Effector CD8-positive, alpha-beta T cell (primary cell): ENCODE data around the gene AKR1B15.
"Not testable (repeated sequence)": the region's sequence is repeated elsewhere in the genome, so short reads cannot be mapped to it uniquely, and the experiment has no call there.

Source experiments
- DNase-seq: peaks from one replicate; lab custom pipeline; 2025; lab: John Stamatoyannopoulos, UW
- total RNA-seq, 4 experiments: gene quantifications; one replicate each; lab custom pipeline; 2026; lab: John Stamatoyannopoulos, UW

AKR1B15 gene
- total RNA-seq: 0 to 0.09 (median 0) reads per million in 4 experiments

DNA sequence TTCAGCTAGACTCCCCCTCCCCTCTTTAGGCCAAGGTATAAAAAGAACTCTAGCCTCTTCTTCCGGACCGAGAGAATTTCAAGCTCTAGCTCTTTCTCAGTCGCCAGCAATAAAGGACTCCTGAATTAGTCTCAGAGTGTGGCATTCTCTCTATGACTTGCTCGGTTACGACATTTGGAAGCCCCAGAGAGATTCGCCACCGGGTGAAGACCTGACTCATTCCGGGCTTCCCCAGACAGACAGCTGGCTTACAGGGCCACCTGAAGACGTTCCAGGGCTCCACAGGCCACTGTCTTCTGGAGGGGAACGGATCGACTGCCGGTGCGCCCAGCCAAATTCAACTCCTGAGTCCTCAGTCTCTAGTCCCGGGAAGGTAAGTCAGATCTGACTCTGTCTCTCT is at the start of gene AKR1B15:
Gene AKR1B15, plus strand, starts transcription at position 234 of the 400 bp plus-strand sequence. CDS start 15,510 bp downstream, outside the sequence.
- DNase-seq: no peak

DNA sequence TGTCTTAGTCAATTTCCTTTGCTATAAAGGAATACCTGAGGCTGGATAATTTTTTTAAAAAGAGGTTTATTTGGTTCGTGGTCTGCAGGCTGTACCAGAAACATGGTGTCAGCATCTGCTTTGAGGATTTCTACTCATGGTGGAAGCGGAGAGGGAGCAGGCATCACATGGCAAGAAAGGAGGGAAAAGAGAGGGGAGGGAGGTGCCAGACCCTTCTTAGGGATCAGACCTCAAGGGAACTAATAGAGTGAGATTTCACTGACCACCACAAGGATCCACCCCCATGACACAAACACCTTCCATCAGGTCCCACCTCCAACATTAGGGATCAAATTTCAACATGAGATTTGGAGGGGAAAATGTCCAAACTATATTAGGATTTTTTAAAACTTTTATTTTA is 48.5 kb upstream of the AKR1B15 start:
- no peak for DNase-seq

DNA sequence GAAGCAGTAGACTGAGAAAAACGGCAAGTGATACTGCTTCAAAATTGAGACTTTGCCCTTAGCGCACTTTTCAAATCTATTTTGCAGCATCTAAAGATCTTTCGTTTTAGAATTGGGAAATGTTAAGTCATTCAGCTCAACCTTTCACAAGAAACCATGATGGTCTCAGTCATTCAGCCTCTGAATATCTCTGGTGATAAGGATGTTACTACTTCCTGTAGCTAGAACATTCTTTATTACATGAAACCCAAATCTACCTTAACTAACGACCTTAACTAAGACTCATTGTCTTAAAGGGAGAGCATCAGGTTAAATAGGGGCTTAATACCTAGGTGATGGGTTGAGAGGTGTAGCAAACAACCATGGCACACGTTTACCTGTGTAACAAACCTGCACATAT is 47.9 kb upstream of the AKR1B15 start:
- no peak for DNase-seq

DNA sequence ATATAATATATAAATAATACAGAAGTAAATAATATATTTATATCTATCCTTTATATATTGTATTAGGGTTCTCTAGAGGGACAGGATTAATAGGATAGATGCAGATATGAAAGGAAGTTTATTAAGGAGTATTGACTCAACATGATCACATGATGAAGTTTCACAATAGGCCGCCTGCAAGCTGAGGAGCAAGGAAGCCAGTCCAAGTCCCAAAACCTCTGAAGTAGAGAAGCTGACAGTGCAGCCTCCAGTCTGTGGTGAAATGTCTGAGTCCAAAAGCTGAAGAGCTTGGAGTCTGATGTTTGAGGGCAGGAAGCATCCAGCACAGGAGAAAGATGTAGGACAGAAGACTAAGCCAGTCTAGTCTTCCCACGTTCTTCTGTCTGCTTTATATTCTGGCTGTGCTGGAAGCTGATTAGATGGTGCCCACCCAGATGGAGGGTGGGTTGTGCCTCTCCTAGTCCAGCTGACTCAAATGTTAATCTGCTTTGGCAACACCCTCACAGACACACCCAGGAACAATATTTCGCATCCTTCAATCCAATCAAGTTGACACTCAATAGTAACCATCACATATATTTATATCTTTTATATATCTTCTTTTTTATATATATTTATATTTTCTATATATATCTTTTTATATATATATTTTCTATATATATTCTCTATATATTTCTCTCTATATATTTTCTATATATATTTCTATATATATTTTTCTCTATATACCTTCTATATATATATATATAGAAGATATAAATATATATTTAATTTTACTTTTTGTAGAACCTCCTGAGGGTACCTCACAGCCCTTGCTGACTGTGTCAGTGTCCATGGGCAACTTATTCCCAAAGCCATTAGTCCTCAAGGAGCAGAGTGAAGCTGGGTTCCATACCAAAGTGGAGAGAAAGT is 46.2 kb upstream of the AKR1B15 start:
- DNase-seq: no peak

DNA sequence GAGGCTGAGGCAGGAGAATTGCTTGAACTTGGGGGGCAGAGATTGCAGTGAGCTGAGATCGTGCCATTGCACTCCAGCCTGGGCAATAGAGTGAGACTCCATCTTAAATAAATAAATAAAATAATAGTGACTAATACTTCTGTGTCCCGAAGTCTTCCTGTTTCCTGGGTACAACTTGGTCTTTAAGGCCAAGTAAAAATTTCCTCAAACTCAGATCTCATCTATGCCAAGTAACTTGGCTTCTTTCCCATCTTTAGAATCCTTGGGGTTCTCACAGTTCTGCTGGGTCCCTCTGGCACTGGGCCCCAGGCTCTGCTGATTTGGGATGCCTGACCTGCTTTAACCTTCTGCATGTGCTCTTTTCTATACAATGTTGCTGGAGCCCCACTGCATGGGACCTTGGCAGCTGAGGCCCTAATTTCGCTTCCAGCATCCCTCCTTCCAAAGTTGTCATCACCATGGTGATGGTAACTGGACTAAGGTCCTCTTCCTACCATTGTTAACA is 44.2 kb upstream of the AKR1B15 start:
- no peak for DNase-seq

DNA sequence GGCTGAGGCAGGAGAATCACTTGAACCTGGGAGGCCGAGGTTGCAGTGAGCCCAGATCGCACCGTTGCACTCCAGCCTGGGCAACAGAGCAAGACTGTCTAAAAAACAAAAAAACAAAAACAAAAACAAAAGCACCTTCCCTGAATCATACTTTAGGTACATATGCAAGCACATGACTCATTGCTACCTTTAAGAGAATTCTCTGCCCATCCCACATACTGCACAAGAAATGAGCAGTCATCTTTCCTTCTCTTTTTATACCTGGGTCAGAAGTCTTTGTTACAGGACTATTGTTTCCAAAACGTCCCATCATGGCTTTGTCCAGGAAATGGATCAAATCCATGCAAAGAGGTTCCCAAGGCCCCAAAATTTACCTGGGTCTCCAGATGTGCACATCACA is 43.1 kb upstream of the AKR1B15 start:
- DNase-seq: no peak

DNA sequence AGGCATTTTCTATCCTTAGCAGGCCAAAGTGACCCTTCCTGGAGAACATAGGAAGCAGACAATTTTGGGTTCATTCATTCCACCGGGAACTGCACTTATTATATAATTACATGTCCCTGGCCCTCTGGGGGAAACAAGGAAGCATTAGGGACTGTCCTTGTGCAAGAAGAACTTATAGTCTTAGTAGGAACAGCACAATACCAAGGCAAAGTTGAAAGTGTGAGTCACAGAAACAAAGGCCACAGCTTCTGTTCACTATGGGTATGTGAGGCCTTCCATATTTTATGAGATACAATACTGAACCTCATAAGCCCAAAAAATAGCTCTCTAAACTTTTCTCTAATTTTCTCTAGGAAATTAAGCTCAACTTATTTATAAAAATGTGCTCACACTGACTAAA is 39.9 kb upstream of the AKR1B15 start:
- no peak for DNase-seq

DNA sequence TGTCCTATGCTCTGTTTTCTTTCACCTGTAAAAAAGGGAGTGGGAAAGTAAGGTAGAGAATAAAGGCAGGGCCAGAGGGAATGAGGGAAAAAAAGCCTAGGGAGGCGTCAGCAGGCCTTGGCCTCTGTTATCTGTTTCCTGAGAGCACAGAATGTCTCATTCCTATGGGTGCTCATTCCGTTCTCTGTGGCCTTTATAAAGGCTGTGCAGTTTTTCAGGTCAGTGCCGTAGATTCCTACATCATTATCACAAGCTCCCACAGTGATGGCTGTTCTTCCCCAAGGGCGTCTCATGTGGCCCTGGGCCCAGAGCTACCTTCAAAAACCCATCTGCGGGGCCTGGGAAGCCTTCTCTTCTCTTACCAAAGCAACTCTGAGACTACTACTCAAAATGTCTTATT is 38.3 kb upstream of the AKR1B15 start:
- no peak for DNase-seq

DNA sequence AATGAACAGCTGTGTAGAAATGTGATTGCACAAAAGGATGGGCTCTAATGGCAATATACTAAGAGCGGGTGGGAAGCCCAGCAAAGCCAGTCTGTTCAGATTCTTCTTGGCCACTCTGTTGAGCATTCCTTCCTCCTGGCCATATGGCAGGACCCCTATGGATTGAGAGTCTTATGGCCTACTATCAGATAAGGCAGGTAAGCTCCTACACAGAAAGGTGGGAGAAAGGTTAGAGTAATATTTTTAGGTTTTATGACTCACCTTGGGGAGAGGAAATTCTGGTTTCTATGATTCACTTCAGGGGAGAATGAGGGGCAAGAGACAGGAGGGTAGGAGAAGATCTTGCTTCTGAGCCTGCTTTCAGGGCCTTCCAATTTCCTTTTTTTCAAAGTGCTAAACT is 36.6 kb upstream of the AKR1B15 start:
- DNase-seq: no peak

DNA sequence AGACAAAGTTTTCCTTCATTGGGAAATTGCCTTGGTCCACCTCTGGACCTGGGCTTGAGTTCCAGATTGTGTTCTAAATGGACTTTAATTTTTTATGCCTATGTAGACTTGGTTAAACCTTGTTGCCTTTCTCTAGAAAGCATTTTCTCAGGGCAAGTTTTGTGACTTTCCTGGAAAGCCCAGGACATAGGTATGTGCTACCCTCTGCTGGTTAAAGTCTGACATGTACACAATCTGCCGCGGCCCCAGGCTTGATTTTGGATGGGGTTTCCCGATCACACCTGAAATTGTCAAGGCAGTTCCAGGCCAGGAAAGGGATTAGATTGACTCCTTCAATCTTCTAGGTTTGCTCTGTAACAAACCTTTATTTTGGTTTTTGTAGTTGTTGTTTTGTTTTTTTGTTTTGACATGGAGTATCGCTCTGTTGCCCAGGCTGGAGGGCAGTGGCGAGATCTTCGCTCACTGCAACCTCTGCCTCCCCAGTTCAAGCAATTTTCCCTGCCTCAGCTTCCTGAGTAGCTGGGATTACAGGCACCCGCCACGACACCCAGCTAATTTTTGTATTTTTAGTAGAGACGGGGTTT is 35.6 kb upstream of the AKR1B15 start:
- peak; percentile 2 for DNase-seq

DNA sequence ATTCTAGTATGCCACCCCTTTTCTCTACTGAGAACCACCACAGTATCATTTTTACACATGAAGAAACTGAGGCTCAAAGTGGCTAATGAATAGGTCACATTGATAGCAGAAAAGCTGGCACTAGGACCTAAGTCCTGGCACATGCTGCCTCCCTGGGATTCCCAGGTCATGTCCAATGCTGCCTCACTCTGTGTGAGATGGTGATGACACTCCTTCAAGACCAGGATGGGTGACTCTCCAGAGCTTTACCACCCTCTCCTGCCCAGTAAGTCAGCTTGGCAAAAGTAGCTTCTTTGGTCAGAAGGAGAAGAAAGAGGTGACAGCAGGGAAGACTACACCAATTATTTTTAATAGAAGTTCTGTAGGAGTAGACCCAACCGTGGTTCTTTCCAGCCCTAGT is 34.8 kb upstream of the AKR1B15 start:
- no peak for DNase-seq

DNA sequence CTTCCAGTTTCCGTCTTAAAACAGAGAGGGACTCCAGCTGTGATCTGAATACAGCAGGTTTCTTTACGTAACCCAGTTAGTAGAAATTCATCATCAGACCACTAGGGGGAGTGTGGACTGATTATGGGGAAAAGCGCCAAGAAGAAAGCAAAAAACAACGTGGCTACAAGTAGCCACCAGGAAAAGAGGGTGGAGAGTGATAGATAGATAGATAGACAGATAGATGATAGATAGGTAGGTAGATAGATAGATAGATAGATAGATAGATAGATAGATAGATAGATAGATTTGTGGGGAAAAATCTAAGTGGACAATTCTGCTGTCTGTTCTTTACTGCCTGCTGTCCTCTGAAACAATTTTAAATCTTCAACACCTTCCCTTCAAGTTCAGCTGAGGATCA is 34.2 kb upstream of the AKR1B15 start:
- no peak for DNase-seq

DNA sequence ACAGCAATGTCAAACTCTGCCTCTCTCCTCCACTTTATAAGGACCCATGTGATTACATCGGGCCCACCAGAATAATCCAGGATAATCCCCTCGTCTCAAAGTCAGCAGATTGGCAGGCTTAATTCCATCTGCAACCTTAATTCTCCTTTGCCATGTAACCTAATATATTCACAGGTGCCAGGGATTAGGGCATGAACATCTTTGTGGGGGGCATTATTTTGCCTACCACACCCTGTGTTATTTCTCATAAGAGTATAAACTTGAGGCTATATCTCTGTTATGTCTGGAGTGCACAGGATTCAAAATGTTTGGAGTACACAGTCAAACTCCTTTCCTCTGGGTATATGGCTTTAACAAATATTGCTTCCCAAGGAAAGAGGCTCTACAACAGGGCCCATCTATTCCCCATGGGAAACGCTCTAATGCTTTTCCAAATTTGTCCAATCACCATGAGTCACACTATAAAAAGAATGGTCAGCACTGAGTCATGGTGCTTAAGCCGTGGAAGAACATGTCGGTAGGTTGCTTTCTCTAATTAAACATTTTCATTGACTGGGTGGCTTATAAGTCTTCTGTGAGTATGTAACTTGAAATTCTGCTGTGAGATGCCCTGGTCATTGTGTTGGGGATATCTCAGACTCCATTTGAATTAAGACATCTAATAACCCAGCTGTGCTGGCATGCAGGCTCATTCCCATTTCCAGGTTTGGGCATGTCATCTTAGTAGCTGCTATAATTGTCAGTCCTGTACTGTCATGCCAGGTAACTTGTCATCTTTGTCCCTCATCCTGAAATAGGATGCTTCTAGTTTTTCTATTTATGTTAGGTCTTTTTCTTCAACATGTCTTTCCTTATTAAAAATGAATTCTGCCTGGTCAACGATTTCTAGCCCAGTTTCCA is 33.1 kb upstream of the AKR1B15 start:
- DNase-seq: no peak

DNA sequence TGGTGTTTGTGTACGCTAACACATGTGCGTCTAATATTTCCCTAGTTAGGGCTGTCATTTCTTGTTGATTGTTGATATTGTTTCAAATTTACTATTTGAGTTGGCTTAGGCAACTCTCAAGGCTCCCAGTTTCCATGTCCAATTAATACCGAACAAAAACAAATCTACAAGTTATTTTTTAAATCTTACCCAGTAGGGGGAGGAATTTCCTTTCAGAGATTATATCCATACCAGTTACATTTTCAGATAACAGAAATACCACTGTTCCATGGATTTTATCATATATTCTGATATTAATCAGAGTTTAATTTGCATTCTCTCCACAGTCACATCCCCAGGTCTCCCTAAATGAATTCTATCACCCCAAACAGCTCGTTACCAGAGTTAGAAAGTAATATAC is 28.8 kb upstream of the AKR1B15 start:
- DNase-seq: no peak

DNA sequence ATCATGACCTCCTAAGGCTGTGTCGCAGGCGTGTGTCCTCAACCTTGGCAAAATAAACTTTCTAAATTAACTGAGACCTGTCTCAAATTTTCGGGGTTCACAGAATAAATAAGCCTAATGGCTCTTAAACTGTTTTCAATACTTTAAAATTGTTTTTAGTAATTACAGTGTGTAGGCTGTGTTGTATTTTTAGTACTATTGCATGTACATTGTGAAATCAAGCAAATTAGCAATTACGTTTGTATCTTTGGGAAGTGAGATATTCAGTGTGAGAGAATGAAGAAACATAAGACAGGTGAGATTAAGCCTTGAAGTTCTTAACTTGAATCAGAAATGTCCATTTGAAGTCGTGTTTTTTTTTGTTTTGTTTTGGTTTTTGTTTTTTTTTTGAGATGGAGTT is 26.3 kb upstream of the AKR1B15 start:
- DNase-seq: no peak

DNA sequence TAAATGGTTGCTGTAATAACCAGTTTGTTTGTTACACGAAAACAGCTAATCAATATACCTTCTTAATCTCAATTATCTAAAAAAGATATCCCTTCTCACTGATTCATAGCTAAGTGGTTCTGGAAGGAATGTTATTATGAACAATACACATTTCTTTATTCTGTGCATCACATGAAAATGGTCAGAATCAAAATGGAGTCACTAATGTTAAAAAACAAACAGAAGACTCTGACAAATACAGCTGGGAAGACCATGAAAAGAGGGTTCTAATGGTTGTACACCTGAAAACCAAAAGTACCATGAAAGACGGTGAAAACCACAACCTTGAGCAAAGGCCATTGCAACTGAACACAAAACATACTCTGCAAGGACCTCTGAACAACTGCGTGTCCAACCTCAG is 23.5 kb upstream of the AKR1B15 start:
- not testable (repeated sequence) for DNase-seq

DNA sequence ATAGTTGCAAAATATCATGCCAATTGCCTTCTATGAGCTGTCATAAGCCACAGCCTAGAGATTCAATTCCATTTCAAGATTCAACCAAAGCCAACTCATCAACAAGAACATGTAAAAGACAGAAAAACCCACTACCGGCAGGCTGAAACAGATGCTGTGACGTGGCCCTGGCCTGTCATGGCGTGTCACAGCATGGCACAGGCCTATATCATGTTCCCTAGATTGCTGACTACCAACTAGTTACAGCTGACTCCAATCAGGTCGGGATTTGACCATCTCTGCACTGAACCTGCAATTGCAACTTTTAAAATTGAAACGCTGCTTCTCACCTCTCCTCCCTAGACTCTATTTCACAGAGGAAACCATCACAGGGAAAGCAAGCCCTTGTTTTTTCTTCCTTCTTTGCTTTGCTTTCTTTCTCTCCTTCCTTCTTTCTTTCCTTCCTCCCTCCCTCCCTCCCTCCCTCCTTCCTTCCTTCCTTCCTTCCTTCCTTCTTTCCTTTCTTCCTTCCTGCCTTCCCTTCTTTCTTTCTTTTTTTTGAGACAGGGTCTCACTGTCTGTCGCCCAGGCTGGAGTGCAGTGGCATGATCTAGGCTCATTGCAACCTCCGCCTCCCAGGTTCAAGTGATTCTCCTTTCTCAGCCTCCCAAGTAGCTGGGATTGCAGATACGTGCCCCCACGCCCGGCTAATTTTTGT is 22.2 kb upstream of the AKR1B15 start:
- DNase-seq: not testable (repeated sequence)

DNA sequence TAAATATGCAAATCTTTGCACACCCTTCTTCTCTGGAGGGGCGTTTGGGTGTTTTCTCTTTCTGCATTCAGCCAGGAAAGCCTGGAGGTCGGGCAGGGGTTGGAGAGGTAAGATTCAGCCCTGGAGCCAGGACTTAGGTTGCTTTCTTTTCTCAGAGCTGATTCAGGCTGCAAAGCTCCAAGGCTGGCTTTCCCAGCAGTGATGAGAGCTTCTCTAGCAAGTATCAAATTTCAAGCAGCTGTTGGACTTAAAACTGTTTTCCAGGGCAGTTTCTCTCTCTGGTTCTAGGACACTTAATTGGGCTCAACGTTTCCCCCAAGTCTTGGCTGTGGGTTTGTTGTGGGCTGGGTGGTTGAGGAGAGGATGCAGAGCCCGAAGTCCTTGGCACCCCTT is 20.9 kb upstream of the AKR1B15 start:
- no peak for DNase-seq

DNA sequence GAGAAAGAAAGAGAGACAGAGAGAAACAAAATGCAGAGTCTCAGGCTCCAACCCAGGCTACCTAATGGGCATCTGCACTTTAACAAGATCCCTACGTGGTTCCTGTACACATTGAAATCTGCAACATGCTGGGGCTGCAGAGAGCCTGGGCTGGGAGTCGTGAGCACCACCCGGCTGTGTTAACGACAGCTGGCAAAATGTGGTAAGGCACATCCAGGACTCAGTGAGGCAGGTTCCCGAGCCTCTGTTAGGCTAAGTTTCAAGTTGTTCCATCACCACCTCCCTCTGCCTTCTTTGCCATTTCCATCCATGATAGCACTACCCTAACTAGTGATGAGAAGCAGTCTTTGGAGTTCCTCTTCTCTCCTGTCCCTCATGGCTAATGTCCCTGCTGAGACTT is 20.2 kb upstream of the AKR1B15 start:
- DNase-seq: no peak

DNA sequence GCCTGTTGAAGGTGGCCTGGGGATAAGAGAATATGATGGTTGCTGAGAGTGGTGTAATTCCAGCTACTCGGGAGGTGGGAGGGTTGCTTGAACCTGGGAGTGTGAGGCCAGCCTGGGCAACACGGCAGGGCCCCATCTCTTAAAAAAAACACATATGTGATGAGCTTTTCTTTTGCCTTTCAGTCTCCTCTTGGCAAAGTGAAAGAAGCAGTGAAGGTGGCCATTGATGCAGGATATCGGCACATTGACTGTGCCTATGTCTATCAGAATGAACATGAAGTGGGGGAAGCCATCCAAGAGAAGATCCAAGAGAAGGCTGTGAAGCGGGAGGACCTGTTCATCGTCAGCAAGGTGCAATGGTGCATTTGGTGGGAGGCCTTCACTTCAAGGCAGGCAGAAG is 18.4 kb upstream of the AKR1B15 start:
- DNase-seq: no peak

DNA sequence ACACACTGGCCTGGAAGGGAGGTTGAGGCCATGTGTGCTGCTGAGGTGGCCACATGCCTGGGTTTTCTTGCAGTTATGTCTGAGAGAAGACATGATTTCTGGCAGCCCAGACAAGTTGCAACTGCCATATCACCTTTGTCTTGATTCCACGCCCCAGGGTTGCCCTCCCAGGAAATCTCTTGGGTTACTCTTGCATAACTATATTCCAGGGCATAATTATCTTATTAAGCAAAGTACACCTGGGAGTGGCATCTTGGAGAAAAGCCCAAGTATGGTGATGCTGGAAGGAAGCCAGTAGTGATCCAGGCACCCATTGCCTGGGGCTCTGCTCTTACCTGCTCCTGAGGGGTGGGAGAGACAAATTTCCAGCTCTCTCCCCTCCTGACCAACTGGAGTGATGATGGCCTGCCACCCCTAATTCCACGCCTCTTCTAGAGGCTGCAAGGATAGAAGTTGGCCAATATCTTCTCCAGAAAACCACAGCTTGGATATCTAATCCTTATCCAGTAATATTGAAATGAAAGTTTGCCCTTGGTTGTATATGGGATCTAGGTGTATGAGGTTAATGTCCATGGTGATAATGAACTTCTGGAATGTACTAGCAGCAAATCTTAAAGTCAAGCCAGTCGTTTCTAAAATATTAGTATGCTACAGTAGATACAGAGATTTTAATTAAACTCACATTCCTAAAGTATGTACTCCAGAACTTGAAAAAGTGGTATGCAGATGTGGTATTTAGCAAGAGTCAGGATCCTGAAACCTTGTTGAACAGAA is 16.5 kb upstream of the AKR1B15 start:
- DNase-seq: no peak
